ENCODE measurements around the gene EXOSC7. TPM values are rescaled to one million over a fixed set of nuclear protein-coding genes. Genes with fewer than 3 reads are reported as not detected.

EXOSC7 gene
- total and polyA plus RNA-seq, 9 of the 15 experiments (the other 6 are each of a cell fraction or from before 2014, with no cell fraction given), result 88.5 to 237 (median 112) TPM

GRCh38 chr3:44954962-44955361 lies 21.1 kb upstream of the EXOSC7 start (continued):
- TF ChIP-seq ZNF609 (CRISPR knock-in tag; IDR thresholded peaks at IDR 0.05; ENCODE audit: borderline replicate concordance) (no peak), SIRT6 (IDR thresholded peaks at IDR 0.05; ENCODE audit: low read depth, low read length) (no peak), ETV6 (IDR thresholded peaks at IDR 0.05; ENCODE audit: borderline replicate concordance in 1 of 2, low read depth in 2 of 2, low read length in 1 of 2) (peak in 1 of 2 experiments; percentile 75; a peak in 1 of 4 replicates), ETV6 (CRISPR knock-in tag; IDR thresholded peaks at IDR 0.05; ENCODE audit: borderline replicate concordance) (no peak), CREB1 (IDR thresholded peaks at IDR 0.05) (no peak), CREB1 (CRISPR knock-in tag; IDR thresholded peaks at IDR 0.05) (no peak), PKNOX1 (IDR thresholded peaks at IDR 0.05) (peak; percentile 64; the same call in 1 of the 2 replicates), ZBTB26 (CRISPR knock-in tag; IDR thresholded peaks at IDR 0.05) (no peak), ZNF143 (CRISPR knock-in tag; IDR thresholded peaks at IDR 0.05) (no peak), ZSCAN32 (CRISPR knock-in tag; IDR thresholded peaks at IDR 0.05) (no peak), FOXJ3 (CRISPR knock-in tag; IDR thresholded peaks at IDR 0.05) (no peak), JUND (IDR thresholded peaks at IDR 0.05; ENCODE audit: borderline replicate concordance, low read depth, low read length) (peak; percentile 86), JUND (tag; IDR thresholded peaks at IDR 0.05; ENCODE audit: borderline replicate concordance, low read depth, low read length) (peak; percentile 78; the same call in 1 of the 3 replicates), JUNB (CRISPR knock-in tag; conservative IDR thresholded peaks at IDR 0.05) (no peak), NR3C1 (CRISPR knock-in tag; IDR thresholded peaks at IDR 0.05) (no peak), SRSF3 (IDR thresholded peaks at IDR 0.05; ENCODE audit: insufficient read depth, low read length) (no peak), ZFP36 (IDR thresholded peaks at IDR 0.05; ENCODE audit: low read depth, low read length, partially characterized antibody) (no peak), ARID1B (IDR thresholded peaks at IDR 0.05) (peak; percentile 51), FOXA3 (CRISPR knock-in tag; conservative IDR thresholded peaks at IDR 0.05 in 1 of 2, IDR thresholded peaks at IDR 0.05 in 1 of 2) (peak; percentile 84 to 92), TAF9B (IDR thresholded peaks at IDR 0.05; ENCODE audit: partially characterized antibody) (no peak), CTBP1 (IDR thresholded peaks at IDR 0.05; ENCODE audit: borderline replicate concordance) (0 out of 2 replicates have a peak, but pooled peaks have one; percentile 13), FOSL1 (tag; conservative IDR thresholded peaks at IDR 0.05) (peak; percentile 90), SPI1 (IDR thresholded peaks at IDR 0.05; ENCODE audit: borderline replicate concordance, low read depth, low read length) (peak; percentile 99), FOXK2 (conservative IDR thresholded peaks at IDR 0.05 in 1 of 2, IDR thresholded peaks at IDR 0.05 in 1 of 2; ENCODE audit: low read depth in 2 of 2) (peak; percentile 62 to 73; a peak in 3 of 4 replicates)

Measured in K562 (cell line).